Measurements from ENCODE around the gene SORT1. TPM values are rescaled to one million over a fixed set of nuclear protein-coding genes. Genes with fewer than 3 reads are reported as not detected.

SORT1 gene
- total RNA-seq, 1 experiment from 2014 or later = 9.2 TPM

GRCh38 chr1:109298666-109299557 is 98.8 kb downstream of the SORT1 start:
- H3K27ac ChIP-seq (ENCODE audit: low read length) = no peak overlapping the region
- no peaks in the 10 kb centered on the region for H3K27me3 ChIP-seq (ENCODE audit: low read length)
- no TSS peak for BruUV-seq (replicated peaks)
- H3F3A ChIP-seq (ENCODE audit: low read length, unreplicated experiment) = no peaks in the 10 kb centered on the region
- ATAC-seq (peak; percentile 40), DNase-seq (peak; percentile 36)
- H3K36me3 ChIP-seq (ENCODE audit: low read depth, low read length) = no peaks in the 10 kb centered on the region
- no peak overlapping the region for H3K9ac ChIP-seq (ENCODE audit: low read length)
- no peak overlapping the region for H3K4me3 ChIP-seq (ENCODE audit: low read length)
- intact Hi-C loops (cut with micrococcal nuclease) = no loop called here
- TF ChIP-seq CTCF (conservative IDR thresholded peaks at IDR 0.05; ENCODE audit: low read depth, low read length) (no peak), EZH2phosphoT487 (IDR thresholded peaks at IDR 0.05; ENCODE audit: borderline replicate concordance, low read length) (no peak), EZH2 (IDR thresholded peaks at IDR 0.05; ENCODE audit: low read length, unreplicated experiment) (no peak)
- H2AFZ ChIP-seq (ENCODE audit: low read length) = no peak overlapping the region; the same call in 1 of the 2 replicates
- no peaks in the 10 kb centered on the region for H3K9me2 ChIP-seq (replicated peaks; ENCODE audit: low read length)
- ChIA-PET CTCF (no interaction called here), POLR2A (ENCODE audit: unreplicated experiment) (no interaction called here)
- H3K79me2 ChIP-seq (ENCODE audit: low read length) = no peaks in the 10 kb centered on the region
- no peak overlapping the region; the same call in 1 of the 2 replicates for H3K4me2 ChIP-seq (ENCODE audit: low read length)
- no peaks in the 10 kb centered on the region for H4K20me1 ChIP-seq (ENCODE audit: low read length)
- H3K9me3 ChIP-seq (ENCODE audit: low read length) = no peaks in the 10 kb centered on the region
- H3K4me1 ChIP-seq (ENCODE audit: insufficient read depth, low read length) = no peaks in the 10 kb centered on the region; the same call in 1 of the 2 replicates

DNA sequence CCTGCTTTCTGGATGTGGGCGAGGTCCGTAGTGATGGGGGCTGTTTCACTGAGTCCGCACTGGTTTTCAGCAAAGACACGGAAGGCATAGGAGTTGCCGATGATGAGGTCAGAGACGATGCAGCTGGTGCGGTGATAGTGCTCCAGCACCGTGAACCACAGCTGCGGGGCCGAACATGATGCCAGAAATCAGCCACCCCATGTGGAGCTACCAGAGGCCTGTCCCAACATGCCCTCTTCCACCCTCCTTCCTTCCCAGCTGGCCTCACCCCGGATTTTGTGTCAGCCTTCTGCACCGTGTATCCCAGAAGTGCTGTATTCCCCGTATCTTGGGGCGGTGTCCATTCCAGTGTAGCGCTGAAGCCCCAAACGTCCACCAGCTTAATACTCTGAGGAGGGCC is 100.9 kb downstream of the SORT1 start:
- DNase-seq = no peak
- Histone ChIP-seq H3K9me3 (ENCODE audit: low read length) (no peaks in the 10 kb centered on the region), H3F3A (ENCODE audit: low read length, unreplicated experiment) (no peaks in the 10 kb centered on the region), H3K9me2 (replicated peaks; ENCODE audit: low read length) (no peaks in the 10 kb centered on the region), H3K4me1 (ENCODE audit: insufficient read depth, low read length) (no peaks in the 10 kb centered on the region; the same call in 1 of the 2 replicates), H4K20me1 (ENCODE audit: low read length) (no peaks in the 10 kb centered on the region), H3K9ac (ENCODE audit: low read length) (no peak overlapping the region), H2AFZ (ENCODE audit: low read length) (no peak overlapping the region), H3K4me3 (ENCODE audit: low read length) (no peak overlapping the region), H3K27me3 (ENCODE audit: low read length) (no peaks in the 10 kb centered on the region), H3K4me2 (ENCODE audit: low read length) (no peak overlapping the region), H3K27ac (ENCODE audit: low read length) (no peak overlapping the region), H3K36me3 (ENCODE audit: low read depth, low read length) (no peaks in the 10 kb centered on the region), H3K79me2 (ENCODE audit: low read length) (no peaks in the 10 kb centered on the region)
- intact Hi-C loops (cut with micrococcal nuclease) = no loop called here
- no TSS peak for BruUV-seq (replicated peaks)
- CTCF ChIA-PET = interaction anchor here (0.6 kb wide), 1 partner anchor 859 kb away, joined by 5 read pairs; no protein-coding TSS in a partner anchor
- POLR2A ChIA-PET (ENCODE audit: unreplicated experiment) = no interaction called here
- TF ChIP-seq EZH2 (IDR thresholded peaks at IDR 0.05; ENCODE audit: low read length, unreplicated experiment) (no peak), CTCF (conservative IDR thresholded peaks at IDR 0.05; ENCODE audit: low read depth, low read length) (no peak)
- no peak for ATAC-seq
